GM12878 (cell line): ENCODE results near the gene ANXA2R. TPM values are rescaled to one million over a fixed set of nuclear protein-coding genes. Genes with fewer than 3 reads are reported as not detected.
A peak's percentile ranks its signal among the peaks of the same experiment; 100 is the strongest.

Experiments used
- ATAC-seq: fragments of 200-7000 bp; cut with Tn5 transposase; 3 replicates; pipeline ENCODE4 v1.9.1; 2020; ENCODE audit warnings: mild to moderate bottlenecking, moderate library complexity
- BruUV-seq: library from RNA; stranded (reverse); fragments of 400-500 nt; replicated peaks from 2 replicates; lab custom pipeline; 2021; lab: Mats Ljungman, UMichigan
- CTCF ChIA-PET: fragments of 300-600 bp; sonication (Branson Sonifier 250); formaldehyde crosslinking; extraction: SDS; loops from one replicate; lab custom pipeline; 2021; ENCODE audit warnings: inconsistent platforms; lab: Yijun Ruan, JAX
- POLR2A ChIA-PET: fragments of 350-600 bp; formaldehyde crosslinking; extraction: SDS; loops from one replicate; lab custom pipeline; 2021; ENCODE audit warnings: inconsistent platforms; lab: Charles Lee
- RAD21 ChIA-PET: fragments of 300-600 bp; sonication (Branson Sonifier 250); formaldehyde crosslinking; loops from one replicate; lab custom pipeline; 2023; ENCODE audit warnings: antibody characterized with exemption; ENCODE audit not compliant: unreplicated experiment; lab: Charles Lee
- SMC1A ChIA-PET: fragments of 300-600 bp; sonication (Branson Sonifier 250); formaldehyde crosslinking; loops from one replicate; lab custom pipeline; 2023; ENCODE audit not compliant: unreplicated experiment, uncharacterized antibody; lab: Charles Lee
- DNase-seq: peaks from one replicate; pipeline ENCODE4 v3.0.0-alpha.2; 2011; ENCODE audit warnings: low read depth, low spot score
- FAIRE-seq: peaks from 3 replicates; lab custom pipeline; 2011; peaks lifted over from hg19 to GRCh38; lab: Jason Lieb, UNC
- H2AFZ ChIP-seq: 2 replicates; pipeline ENCODE4 v1.6.0; 2011; ENCODE audit warnings: low read depth, low read length, control low read depth; ENCODE audit not compliant: control insufficient read depth
- H3K27ac ChIP-seq: 2 replicates; pipeline ENCODE4 v1.5.1; 2011; ENCODE audit warnings: control low read depth; ENCODE audit not compliant: control insufficient read depth, insufficient read depth
- H3K27me3 ChIP-seq, 2 experiments: replicated peaks in 1 of 2; 2 replicates each; pipeline versions ENCODE4 v1.6.0 to v1.6.1; 2011; ENCODE audit warnings: low read length in 1 of 2; ENCODE audit not compliant: control insufficient read depth in 2 of 2, insufficient read depth in 2 of 2
- H3K36me3 ChIP-seq, 2 experiments: 2 replicates each; pipeline ENCODE4 v1.5.1; 2011; ENCODE audit warnings: low read length in 1 of 2; ENCODE audit not compliant: control insufficient read depth in 2 of 2, insufficient read depth in 2 of 2
- H3K4me1 ChIP-seq: 2 replicates; pipeline ENCODE4 v1.6.1; 2011; ENCODE audit warnings: mild to moderate bottlenecking, low read length, moderate library complexity, mixed read lengths; ENCODE audit not compliant: control insufficient read depth, insufficient read depth
- H3K4me2 ChIP-seq: 2 replicates; pipeline ENCODE4 v1.6.0; 2011; ENCODE audit warnings: control low read depth; ENCODE audit not compliant: control insufficient read depth, insufficient read depth
- H3K4me3 ChIP-seq: fragments of 200-600 bp; sonication (generic); 2 replicates; pipeline ENCODE4 v1.5.1; 2016
- H3K79me2 ChIP-seq: 2 replicates; pipeline ENCODE4 v1.6.0; 2011; ENCODE audit warnings: low read length; ENCODE audit not compliant: control insufficient read depth, insufficient read depth
- H3K9ac ChIP-seq: 2 replicates; pipeline ENCODE4 v1.8.0; 2011; ENCODE audit warnings: low read length, control low read depth, mixed read lengths; ENCODE audit not compliant: control insufficient read depth, insufficient read depth
- H3K9me3 ChIP-seq: replicated peaks from 3 replicates; pipeline ENCODE4 v1.5.1; 2011; ENCODE audit warnings: mild to moderate bottlenecking, low read length; ENCODE audit not compliant: control insufficient read depth, insufficient read depth
- H4K20me1 ChIP-seq: 2 replicates; pipeline ENCODE4 v1.6.0; 2011; ENCODE audit not compliant: control insufficient read depth, insufficient read depth
- SUZ12 ChIP-seq: fragments of 200-600 bp; sonication (generic); IDR thresholded peaks from one replicate; pipeline ENCODE4 v1.6.1; 2018; ENCODE audit warnings: antibody characterized with exemption, mild to moderate bottlenecking; ENCODE audit not compliant: unreplicated experiment
- WGBS: methylation state at CpG from one replicate; pipeline ENCODE4 v1.1.6; 2016; ENCODE audit warnings: low lambda C conversion rate; ENCODE audit not compliant: insufficient replicate concordance, insufficient coverage; ENCODE audit errors: missing lambda C conversion rate; 5-methylcytosine and 5-hydroxymethylcytosine counted together
- in situ Hi-C: fragments of 300-500 bp; cut with MboI; formaldehyde crosslinking; loops from 9 replicates; pipeline ENCODE4 v1.14.3; 2018; ENCODE audit warnings: mixed read lengths
- intact Hi-C: fragments of 100-400 bp; cut with micrococcal nuclease; formaldehyde crosslinking; loops from one replicate; pipeline ENCODE4 v1.14.2; 2022; ENCODE audit not compliant: unreplicated experiment
- polyA plus RNA-seq, 11 experiments: library from polyadenylated mRNA; depleted of rRNA in 4 of 11; unstranded in 6 of 11; stranded (reverse) in 5 of 11; fragments of >200 nt; fragmentation: Nextera tagmentation in 4 of 11; fragmentation: Illumina TruSeq in 1 of 11; extraction: Ambion mirVana in 4 of 11; extraction: Trizol in 1 of 11; gene quantifications; 1 replicate in 1 of 11; 2 replicates in 10 of 11; pipeline versions ENCODE4 v1.2.1 to v1.2.3, GENCODE V29; 2011 to 2016; ENCODE audit warnings: inconsistent platforms in 2 of 11, missing spikeins in 2 of 11, low read depth in 1 of 11
- total RNA-seq, 4 experiments: library from RNA; depleted of rRNA in 3 of 4; stranded (reverse); fragments of >200 nt in 3 of 4; fragmentation: Illumina TruSeq in 1 of 4; extraction: Trizol in 1 of 4; gene quantifications; 2 replicates each; pipeline versions ENCODE4 v1.2.1 to v1.2.3, GENCODE V29; 2013 to 2021
- TF ChIP-seq, protein P1 (sequence below): fragments of 450-650 bp; IDR thresholded peaks from 2 replicates; pipeline ENCODE4 v1.6.1; 2016; ENCODE audit warnings: mild to moderate bottlenecking

ANXA2R gene
- total and polyA plus RNA-seq, 10 of the 15 experiments (the other 5 are each of a cell fraction or from before 2014, with no cell fraction given), result 2.3 to 7.8 (median 4.4) TPM

DNA sequence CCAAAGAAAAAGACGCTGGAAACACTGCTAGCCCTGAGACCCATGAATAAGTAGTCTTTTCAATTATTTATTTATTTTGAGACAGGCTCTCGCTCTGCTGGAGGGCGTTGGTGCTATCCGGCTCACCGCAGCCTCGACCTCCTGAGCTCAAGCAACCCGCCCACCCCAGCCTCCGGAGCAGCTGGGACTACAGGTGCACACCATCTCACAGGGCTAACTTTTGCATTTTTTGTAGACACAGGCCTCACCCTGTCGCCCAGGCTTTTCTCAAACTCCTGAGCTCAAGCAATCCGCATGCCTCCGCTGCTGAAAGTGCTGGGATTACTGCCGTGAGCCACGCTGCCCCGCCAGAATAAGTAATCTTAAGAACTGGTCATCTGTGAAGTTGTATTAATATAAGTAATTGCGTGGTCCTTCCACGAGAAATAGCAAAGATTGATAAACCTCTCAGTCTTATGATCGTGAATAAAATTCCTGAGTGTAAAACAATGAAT lies 1.6 kb downstream of the ANXA2R start:
- peak overlapping the region; percentile 67 for H3K27ac ChIP-seq
- ChIA-PET SMC1A (interaction anchor here (0.9 to 7.9 kb wide), 10 partner anchors 18 to 130 kb away, joined by 3 to 111 read pairs (median 6); no protein-coding TSS in a partner anchor), POLR2A (interaction anchor here (0.6 to 4.5 kb wide), 6 partner anchors 10 to 130 kb away, joined by 3 to 32 read pairs (median 4); no protein-coding TSS in a partner anchor), CTCF (interaction anchor here (0.6 to 4.4 kb wide), 14 partner anchors 18 to 268 kb away, joined by 3 to 44 read pairs (median 4); no protein-coding TSS in a partner anchor), RAD21 (interaction anchor here (0.5 to 4.0 kb wide), 12 partner anchors 19 to 267 kb away, joined by 3 to 48 read pairs (median 4); no protein-coding TSS in a partner anchor)
- no peaks in the 10 kb centered on the region for H4K20me1 ChIP-seq
- H3K4me2 ChIP-seq, result peak overlapping the region; percentile 95
- H3K36me3 ChIP-seq, result no peaks in the 10 kb centered on the region
- H3K4me3 ChIP-seq, result peak overlapping the region; percentile 39
- H3K9ac ChIP-seq, result peak overlapping the region; percentile 42
- no peak for FAIRE-seq
- no peaks in the 10 kb centered on the region for H3K9me3 ChIP-seq
- in situ Hi-C loops, result no loop called here
- TF ChIP-seq SUZ12, result no peak
- TF ChIP-seq, protein P1, sequence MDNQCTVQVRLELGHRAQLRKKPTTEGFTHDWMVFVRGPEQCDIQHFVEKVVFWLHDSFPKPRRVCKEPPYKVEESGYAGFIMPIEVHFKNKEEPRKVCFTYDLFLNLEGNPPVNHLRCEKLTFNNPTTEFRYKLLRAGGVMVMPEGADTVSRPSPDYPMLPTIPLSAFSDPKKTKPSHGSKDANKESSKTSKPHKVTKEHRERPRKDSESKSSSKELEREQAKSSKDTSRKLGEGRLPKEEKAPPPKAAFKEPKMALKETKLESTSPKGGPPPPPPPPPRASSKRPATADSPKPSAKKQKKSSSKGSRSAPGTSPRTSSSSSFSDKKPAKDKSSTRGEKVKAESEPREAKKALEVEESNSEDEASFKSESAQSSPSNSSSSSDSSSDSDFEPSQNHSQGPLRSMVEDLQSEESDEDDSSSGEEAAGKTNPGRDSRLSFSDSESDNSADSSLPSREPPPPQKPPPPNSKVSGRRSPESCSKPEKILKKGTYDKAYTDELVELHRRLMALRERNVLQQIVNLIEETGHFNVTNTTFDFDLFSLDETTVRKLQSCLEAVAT, result peak; percentile 97
- TF ChIP-seq, all 136 proteins: peak for 1
- Histone ChIP-seq H2AFZ (no peak overlapping the region; the same call in 1 of the 2 replicates), H3K27me3 (no peaks in the 10 kb centered on the region), H3K4me1 (peaks cover 20% of the 10 kb centered on the region), H3K79me2 (no peaks in the 10 kb centered on the region)
- ATAC-seq, result no peak
- intact Hi-C loops, result no loop called here
- BruUV-seq, result no TSS peak
- under 1% methylated on average over 17 of the region's 17 CpGs for WGBS
- no peak for DNase-seq
